Raji (cell line): ENCODE results near the gene DLG5.

Experiments
- POLR2A ChIP-seq: IDR thresholded peaks from 2 replicates; pipeline ENCODE4 v1.6.1; 2011; ENCODE audit warnings: low read depth, low read length, control low read depth; ENCODE audit not compliant: insufficient read depth

DLG5 gene

GRCh38 chr10:77873536-77874380 is 52.8 kb downstream of the DLG5 start:
- no peak for TF ChIP-seq POLR2A

- no peak for TF ChIP-seq POLR2A
These were observed 53.5 kb downstream of the DLG5 start for GRCh38 chr10:77872947-77873535.

GRCh38 chr10:77872151-77872946 is 54.2 kb downstream of the DLG5 start:
- TF ChIP-seq POLR2A, result no peak

- no peak for TF ChIP-seq POLR2A
These were observed 56.7 kb downstream of the DLG5 start for GRCh38 chr10:77869626-77870420.

- TF ChIP-seq POLR2A, result no peak
These were observed 58.0 kb downstream of the DLG5 start for GRCh38 chr10:77868523-77868922.

GRCh38 chr10:77867124-77867719 is 59.3 kb downstream of the DLG5 start:
- no peak for TF ChIP-seq POLR2A

- no peak for TF ChIP-seq POLR2A
These were observed 60.0 kb downstream of the DLG5 start for GRCh38 chr10:77866598-77866997.

GRCh38 chr10:77865580-77866324 is 60.8 kb downstream of the DLG5 start:
- no peak for TF ChIP-seq POLR2A

- no peak for TF ChIP-seq POLR2A
These were observed 62.3 kb downstream of the DLG5 start for GRCh38 chr10:77864151-77864851.

- no peak for TF ChIP-seq POLR2A
These were observed 63.1 kb downstream of the DLG5 start for GRCh38 chr10:77863446-77863845.

- no peak for TF ChIP-seq POLR2A
These were observed 64.0 kb downstream of the DLG5 start for GRCh38 chr10:77862595-77862994.

GRCh38 chr10:77861366-77861765 is 65.2 kb downstream of the DLG5 start:
- TF ChIP-seq POLR2A, result no peak

- TF ChIP-seq POLR2A, result no peak
These were observed 66.7 kb downstream of the DLG5 start for GRCh38 chr10:77859865-77860282.

GRCh38 chr10:77859200-77859864 is 67.2 kb downstream of the DLG5 start:
- no peak for TF ChIP-seq POLR2A
